ENCODE data around the gene TRMT10A. TPM values are rescaled to one million over a fixed set of nuclear protein-coding genes. Genes with fewer than 3 reads are reported as not detected.
A peak's percentile ranks its signal among the peaks of the same experiment; 100 is the strongest.

TRMT10A gene
- total RNA-seq, 3 donors from 2014 or later (not counting 1 experiment from before 2014, with no cell fraction given): 1.6 to 2.6 (median 2.2) TPM

GRCh38 chr4:99572527-99573240, 8.8 kb upstream of the TRMT10A start:
- peaks cover 39 to 61% of the 10 kb centered on the region in 2 donors for H3K27me3 Mint-ChIP-seq (ENCODE audit: low read depth in 2 of 2)
- no peaks in the 10 kb centered on the region for H3K9me3 Mint-ChIP-seq

GRCh38 chr4:99571883-99572282, 8.0 kb upstream of the TRMT10A start:
- no CpG with 5 or more reads among the region's 1 CpG for WGBS (ENCODE audit: insufficient coverage)

More at GRCh38 chr4:99572527-99573240, 8.8 kb upstream of the TRMT10A start:
- H3K27me3 ChIP-seq (ENCODE audit: control insufficient read depth, insufficient read depth, low read length): peaks cover 31% of the 10 kb centered on the region
- Mint-ChIP-seq H3K4me1 (no peaks in the 10 kb centered on the region), H3K27ac (no peak overlapping the region), H3K4me3 (no peak overlapping the region), H3K36me3 (no peaks in the 10 kb centered on the region)
- no peak for DNase-seq
- intact Hi-C loops (cut with micrococcal nuclease): no loop called here
- no peaks in the 10 kb centered on the region for H3K36me3 ChIP-seq (ENCODE audit: control insufficient read depth, insufficient read depth, low read length)
- no peak overlapping the region for H3K4me3 ChIP-seq (ENCODE audit: low read length)
- WGBS (ENCODE audit: insufficient coverage): 87% methylated on average over 5 of the region's 6 CpGs
- no peak for ATAC-seq
- TF ChIP-seq CTCF (IDR thresholded peaks at IDR 0.05): no peak
- H3K4me1 ChIP-seq (ENCODE audit: control insufficient read depth, insufficient read depth, low read length): no peaks in the 10 kb centered on the region
- H3K9me3 ChIP-seq (ENCODE audit: control insufficient read depth, insufficient read depth, low read length): no peaks in the 10 kb centered on the region
- H3K27ac ChIP-seq (ENCODE audit: low read length): no peak overlapping the region

GRCh38 chr4:99564921-99565320, 1.1 kb upstream of the TRMT10A start:
- ATAC-seq: no peak
- DNase-seq: no peak
- Mint-ChIP-seq H3K36me3 (no peaks in the 10 kb centered on the region), H3K4me1 (peaks cover 6 to 11% of the 10 kb centered on the region in 2 donors), H3K9me3 (no peaks in the 10 kb centered on the region), H3K4me3 (peak overlapping the region; percentile 94), H3K27me3 (ENCODE audit: low read depth in 2 of 2) (peaks cover 27 to 44% of the 10 kb centered on the region in 2 donors), H3K27ac (peak overlapping the region; percentile 37 to 99)
- TF ChIP-seq CTCF (IDR thresholded peaks at IDR 0.05): no peak
- no peak overlapping the region for H3K27ac ChIP-seq (ENCODE audit: low read length)
- no peak overlapping the region for H3K4me3 ChIP-seq (ENCODE audit: low read length)
- no peaks in the 10 kb centered on the region for H3K9me3 ChIP-seq (ENCODE audit: control insufficient read depth, insufficient read depth, low read length)
- H3K36me3 ChIP-seq (ENCODE audit: control insufficient read depth, insufficient read depth, low read length): no peaks in the 10 kb centered on the region
- intact Hi-C loops (cut with micrococcal nuclease): loop anchor here (5.0 to 10.0 kb wide), 3 partner anchors 530 to 903 kb away; partner anchors contain the start of gene EIF4E
- H3K4me1 ChIP-seq (ENCODE audit: control insufficient read depth, insufficient read depth, low read length): peaks cover 10% of the 10 kb centered on the region
- H3K27me3 ChIP-seq (ENCODE audit: control insufficient read depth, insufficient read depth, low read length): peaks cover 18% of the 10 kb centered on the region

More at GRCh38 chr4:99571883-99572282, 8.0 kb upstream of the TRMT10A start:
- Mint-ChIP-seq H3K36me3 (no peaks in the 10 kb centered on the region), H3K27ac (no peak overlapping the region), H3K27me3 (ENCODE audit: low read depth in 2 of 2) (peaks cover 41 to 67% of the 10 kb centered on the region in 2 donors), H3K9me3 (no peaks in the 10 kb centered on the region), H3K4me1 (no peaks in the 10 kb centered on the region), H3K4me3 (no peak overlapping the region)
- DNase-seq (no peak), ATAC-seq (no peak)
- peaks cover 34% of the 10 kb centered on the region for H3K27me3 ChIP-seq (ENCODE audit: control insufficient read depth, insufficient read depth, low read length)
- H3K36me3 ChIP-seq (ENCODE audit: control insufficient read depth, insufficient read depth, low read length): no peaks in the 10 kb centered on the region
- H3K9me3 ChIP-seq (ENCODE audit: control insufficient read depth, insufficient read depth, low read length): no peaks in the 10 kb centered on the region
- H3K4me3 ChIP-seq (ENCODE audit: low read length): no peak overlapping the region
- H3K27ac ChIP-seq (ENCODE audit: low read length): no peak overlapping the region
- H3K4me1 ChIP-seq (ENCODE audit: control insufficient read depth, insufficient read depth, low read length): no peaks in the 10 kb centered on the region
- TF ChIP-seq CTCF (IDR thresholded peaks at IDR 0.05): no peak
- intact Hi-C loops (cut with micrococcal nuclease): no loop called here

- H3K27ac Mint-ChIP-seq: no peak overlapping the region
- ATAC-seq (no peak), DNase-seq (no peak)
- no peaks in the 10 kb centered on the region for H3K4me1 Mint-ChIP-seq
- Histone ChIP-seq H3K27me3 (ENCODE audit: control insufficient read depth, insufficient read depth, low read length) (no peaks in the 10 kb centered on the region), H3K4me1 (ENCODE audit: control insufficient read depth, insufficient read depth, low read length) (no peaks in the 10 kb centered on the region), H3K4me3 (ENCODE audit: low read length) (no peak overlapping the region), H3K9me3 (ENCODE audit: control insufficient read depth, insufficient read depth, low read length) (no peaks in the 10 kb centered on the region), H3K36me3 (ENCODE audit: control insufficient read depth, insufficient read depth, low read length) (peaks cover 5% of the 10 kb centered on the region), H3K27ac (ENCODE audit: low read length) (no peak overlapping the region)
- H3K27me3 Mint-ChIP-seq (ENCODE audit: low read depth in 2 of 2): no peaks in the 10 kb centered on the region
- TF ChIP-seq CTCF (IDR thresholded peaks at IDR 0.05): no peak
- no peak overlapping the region for H3K4me3 Mint-ChIP-seq
- intact Hi-C loops (cut with micrococcal nuclease): no loop called here
- no peaks in the 10 kb centered on the region for H3K36me3 Mint-ChIP-seq
- H3K9me3 Mint-ChIP-seq: no peaks in the 10 kb centered on the region
- WGBS (ENCODE audit: insufficient coverage): no CpG with 5 or more reads among the region's 2 CpGs
These were observed 11.0 kb downstream of the TRMT10A start for GRCh38 chr4:99552872-99553271.
